ENCODE data around the gene TMEM187. TPM values are rescaled to one million over a fixed set of nuclear protein-coding genes. Genes with fewer than 3 reads are reported as not detected.

TMEM187 gene
- total and polyA plus RNA-seq, 9 donors = 2.6 to 11.6 (median 9.4) TPM

DNA sequence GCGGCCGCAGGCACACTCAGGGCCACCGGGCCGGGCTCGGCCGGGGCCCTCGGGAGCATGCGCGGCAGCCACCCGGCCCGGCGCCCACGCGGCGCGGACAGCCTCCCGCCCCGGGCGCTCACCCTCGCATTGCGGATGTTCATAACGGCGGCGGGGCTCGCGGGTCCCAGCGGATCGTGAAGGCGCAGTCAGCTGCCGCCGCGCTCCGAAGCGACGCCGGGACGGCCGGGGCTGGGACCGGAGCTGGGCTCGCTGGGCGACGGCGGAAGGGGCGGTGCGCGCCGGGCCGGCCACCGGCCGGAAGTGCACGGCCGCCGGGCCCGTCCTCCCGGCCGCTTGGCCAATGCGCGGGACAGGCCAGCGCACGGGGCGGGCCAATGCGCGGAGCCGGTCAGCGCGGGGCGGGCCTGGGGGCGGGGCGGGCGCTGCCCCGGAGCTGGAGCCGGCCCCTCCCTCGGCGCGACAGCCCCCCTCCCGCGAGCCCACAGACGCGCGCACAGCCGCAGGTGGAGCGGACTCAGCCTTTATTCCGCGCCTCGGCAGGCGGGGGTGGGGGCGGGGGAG lies 37.7 kb upstream of the TMEM187 start, which contains the start of gene NAA10:
Gene NAA10, minus strand, starts transcription at position 276 of the 564 bp plus-strand sequence. Its CDS starts 133 bp downstream, at position 143.
- TF ChIP-seq EP300 (IDR thresholded peaks at IDR 0.05) = no peak
- intact Hi-C loops (cut with DNase I) = no loop called here
- no peaks in the 10 kb centered on the region for H3K27me3 ChIP-seq
- 6 to 15% methylated on average over 74 to 81 of the region's 87 CpGs; no CpG with 5 or more reads in 1 of the 3 donors for WGBS, 3 donors
- no peaks in the 10 kb centered on the region for H3K36me3 ChIP-seq
- peak; percentile 72 to 86 (median 82) for DNase-seq
- peak within 1 kb of the TSS in 1 of 2 donors; percentile 38 for H3K27ac ChIP-seq
- H3K9me3 ChIP-seq = no peaks in the 10 kb centered on the region
- peak within 1 kb of the TSS; percentile 56 for H3K4me3 ChIP-seq
- peaks cover 7% of the 10 kb centered on the region for H3K4me1 ChIP-seq (ENCODE audit: insufficient read depth)

DNA sequence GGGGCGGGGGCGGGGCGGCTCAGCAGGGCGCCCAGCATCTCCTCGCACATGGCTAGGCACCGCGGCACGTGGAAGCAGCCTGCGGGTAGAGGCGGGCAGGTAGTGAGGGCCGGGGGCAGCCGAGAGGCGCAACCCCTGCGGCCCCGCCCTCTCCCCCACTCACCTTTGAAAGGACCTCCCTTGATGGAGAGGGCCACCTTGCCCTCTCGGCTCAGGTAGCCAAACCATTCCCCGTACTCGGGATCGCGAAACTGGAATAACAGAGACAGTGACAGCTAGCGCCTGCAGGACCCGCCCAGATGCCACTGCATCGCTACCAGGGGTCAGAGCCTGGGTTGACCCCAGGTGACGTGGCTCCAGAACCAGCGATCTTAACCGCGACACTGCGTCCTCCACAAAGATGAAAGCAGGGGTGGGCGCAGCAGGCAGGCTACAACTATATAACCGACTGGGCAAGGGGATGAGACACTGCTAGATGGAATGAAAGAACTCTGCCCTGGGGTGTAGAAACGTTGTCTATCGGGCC lies 37.2 kb upstream of the TMEM187 start:
- Histone ChIP-seq H3K4me3 (peak overlapping the region; percentile 56), H3K9me3 (no peaks in the 10 kb centered on the region), H3K36me3 (no peaks in the 10 kb centered on the region), H3K27ac (no peak overlapping the region), H3K27me3 (no peaks in the 10 kb centered on the region), H3K4me1 (ENCODE audit: insufficient read depth) (peaks cover 7% of the 10 kb centered on the region)
- peak in 1 of 5 donors; percentile 46 for DNase-seq
- intact Hi-C loops (cut with DNase I) = no loop called here
- TF ChIP-seq POLR2A (IDR thresholded peaks at IDR 0.05) = no peak
- TF ChIP-seq, protein P1, sequence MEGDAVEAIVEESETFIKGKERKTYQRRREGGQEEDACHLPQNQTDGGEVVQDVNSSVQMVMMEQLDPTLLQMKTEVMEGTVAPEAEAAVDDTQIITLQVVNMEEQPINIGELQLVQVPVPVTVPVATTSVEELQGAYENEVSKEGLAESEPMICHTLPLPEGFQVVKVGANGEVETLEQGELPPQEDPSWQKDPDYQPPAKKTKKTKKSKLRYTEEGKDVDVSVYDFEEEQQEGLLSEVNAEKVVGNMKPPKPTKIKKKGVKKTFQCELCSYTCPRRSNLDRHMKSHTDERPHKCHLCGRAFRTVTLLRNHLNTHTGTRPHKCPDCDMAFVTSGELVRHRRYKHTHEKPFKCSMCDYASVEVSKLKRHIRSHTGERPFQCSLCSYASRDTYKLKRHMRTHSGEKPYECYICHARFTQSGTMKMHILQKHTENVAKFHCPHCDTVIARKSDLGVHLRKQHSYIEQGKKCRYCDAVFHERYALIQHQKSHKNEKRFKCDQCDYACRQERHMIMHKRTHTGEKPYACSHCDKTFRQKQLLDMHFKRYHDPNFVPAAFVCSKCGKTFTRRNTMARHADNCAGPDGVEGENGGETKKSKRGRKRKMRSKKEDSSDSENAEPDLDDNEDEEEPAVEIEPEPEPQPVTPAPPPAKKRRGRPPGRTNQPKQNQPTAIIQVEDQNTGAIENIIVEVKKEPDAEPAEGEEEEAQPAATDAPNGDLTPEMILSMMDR (IDR thresholded peaks at IDR 0.05) = no peak
- WGBS, 3 donors = 22 to 40% (median 39%) methylated on average over 19 to 30 of the region's 32 CpGs

DNA sequence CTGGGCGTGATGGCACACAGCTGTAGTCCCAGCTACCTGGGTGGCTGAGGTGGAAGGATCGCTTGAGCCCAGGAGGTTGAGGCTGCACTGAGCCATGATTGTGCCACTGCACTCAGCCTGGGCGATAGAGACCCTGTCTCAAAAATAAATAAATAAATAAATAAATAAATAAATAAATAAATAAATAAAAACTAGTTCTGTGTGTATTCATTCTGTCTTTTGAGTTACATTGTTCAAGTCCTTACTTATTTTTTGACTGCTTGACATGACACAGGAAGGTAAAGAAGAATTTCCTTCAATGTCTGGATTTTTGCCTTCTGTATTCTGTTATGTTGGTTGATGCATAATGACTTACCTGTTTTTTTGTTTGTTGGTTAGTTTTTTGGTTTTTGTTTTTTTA lies 35.5 kb upstream of the TMEM187 start:
- Histone ChIP-seq H3K36me3 (no peaks in the 10 kb centered on the region), H3K4me1 (ENCODE audit: insufficient read depth) (peaks cover 7% of the 10 kb centered on the region), H3K9me3 (no peaks in the 10 kb centered on the region), H3K27ac (no peak overlapping the region), H3K27me3 (no peaks in the 10 kb centered on the region), H3K4me3 (no peak overlapping the region)
- intact Hi-C loops (cut with DNase I) = no loop called here
- DNase-seq = no peak
- 88 to 89% (median 88%) methylated on average over 3 of the region's 3 CpGs for WGBS, 3 donors
- no peak for TF ChIP-seq POLR2A (IDR thresholded peaks at IDR 0.05)
- TF ChIP-seq, protein P1 (IDR thresholded peaks at IDR 0.05) = no peak
- TF ChIP-seq EP300 (IDR thresholded peaks at IDR 0.05) = no peak

DNA sequence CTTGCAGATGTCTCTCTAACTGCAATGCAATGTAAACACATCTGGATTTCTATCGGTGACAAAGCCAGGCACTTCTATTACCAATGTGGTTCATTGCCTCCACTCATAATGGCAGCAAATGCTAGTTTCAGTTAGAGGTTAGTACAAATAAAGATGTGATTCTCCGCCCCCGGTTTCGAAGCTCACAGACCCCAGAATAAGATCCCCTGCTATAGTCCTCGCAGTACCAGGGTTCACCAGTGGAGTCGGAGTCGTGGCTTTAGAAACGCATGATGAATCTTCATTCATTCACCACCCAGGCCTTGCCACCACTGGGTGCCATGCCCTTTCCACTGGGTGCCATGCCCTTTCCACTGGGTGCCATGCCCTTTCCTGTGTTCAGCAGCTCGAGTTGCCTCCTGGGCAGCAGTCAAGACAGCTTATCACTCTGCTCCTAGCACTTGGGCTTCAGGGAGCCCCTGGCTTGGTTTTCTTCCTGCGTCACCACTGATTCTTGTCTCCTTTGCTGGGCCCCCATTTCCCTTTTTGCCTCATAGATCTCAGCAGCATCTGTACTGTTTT lies 34.2 kb upstream of the TMEM187 start:
- intact Hi-C loops (cut with DNase I) = no loop called here
- WGBS, 3 donors = 76 to 81% (median 79%) methylated on average over 10 of the region's 10 CpGs
- peaks cover 7% of the 10 kb centered on the region for H3K4me1 ChIP-seq (ENCODE audit: insufficient read depth)

More for the DNA sequence above, 34.2 kb upstream of the TMEM187 start:
- DNase-seq = no peak
- TF ChIP-seq, protein P1 (IDR thresholded peaks at IDR 0.05) = no peak
- TF ChIP-seq POLR2A (IDR thresholded peaks at IDR 0.05) = no peak
- no peak for TF ChIP-seq EP300 (IDR thresholded peaks at IDR 0.05)
- Histone ChIP-seq H3K27ac (no peak overlapping the region), H3K27me3 (no peaks in the 10 kb centered on the region), H3K36me3 (no peaks in the 10 kb centered on the region), H3K4me3 (no peak overlapping the region), H3K9me3 (no peaks in the 10 kb centered on the region)

Data from ovary (tissue), 9 donors.